T-cell (primary cell): ENCODE results near the gene CSNK1D. TPM values are rescaled to one million over a fixed set of nuclear protein-coding genes. Genes with fewer than 3 reads are reported as not detected.
A peak's percentile ranks its signal among the peaks of the same experiment; 100 is the strongest.

Experiments
- ATAC-seq, 4 experiments: fragments of 200-7000 bp in 3 of 4; fragments of 150-1000 bp in 1 of 4; cut with Tn5 transposase; replicated peaks in 1 of 4; 1 replicate in 3 of 4; 2 replicates in 1 of 4; pipeline ENCODE4 v1.10.0; 2021; ENCODE audit warnings: moderate library complexity in 3 of 4, mild to moderate bottlenecking in 2 of 4, moderate number of reproducible peaks in 1 of 4
- CTCF ChIA-PET, 2 donors: fragments of 300-600 bp; sonication (Branson Sonifier 250); formaldehyde crosslinking; loops; one replicate each; lab custom pipeline; 2022; ENCODE audit warnings: antibody characterized with exemption in 2 of 2; lab: Charles Lee
- POLR2A ChIA-PET, 2 donors: fragments of 300-600 bp; sonication (Branson Sonifier 250); formaldehyde crosslinking; loops; one replicate each; lab custom pipeline; 2022; ENCODE audit warnings: antibody characterized with exemption in 2 of 2; lab: Charles Lee
- DNase-seq, 35 experiments: peaks; one replicate each; pipeline versions ENCODE4 v3.0.0 to v3.0.0-alpha.2; 2013 to 2023
- H3K27ac ChIP-seq: one replicate; pipeline ENCODE4 v1.5.1; 2013; ENCODE audit warnings: low read length
- H3K27me3 ChIP-seq, 2 experiments: replicated peaks in 1 of 2; 1 replicate in 1 of 2; 2 replicates in 1 of 2; pipeline versions ENCODE4 v1.6.1 to v1.7.0; 2013; ENCODE audit warnings: low read length in 1 of 2, mixed read lengths in 1 of 2; ENCODE audit not compliant: control insufficient read depth in 2 of 2, insufficient read depth in 2 of 2; ENCODE audit errors: extremely low read depth in 1 of 2
- H3K36me3 ChIP-seq, 2 donors: 1 replicate in 1 of 2; 2 replicates in 1 of 2; pipeline versions ENCODE4 v1.6.1 to v1.7.0; 2013; ENCODE audit warnings: low read length in 1 of 2; ENCODE audit not compliant: control insufficient read depth in 2 of 2, insufficient read depth in 1 of 2; ENCODE audit errors: extremely low read depth in 1 of 2
- H3K4me1 ChIP-seq, 2 experiments: 1 replicate in 1 of 2; 2 replicates in 1 of 2; pipeline versions ENCODE4 v1.6.1 to v1.7.0; 2013; ENCODE audit warnings: low read length in 2 of 2, mixed read lengths in 1 of 2; ENCODE audit not compliant: insufficient read depth in 2 of 2, control insufficient read depth in 1 of 2; ENCODE audit errors: extremely low read depth in 1 of 2
- H3K4me3 ChIP-seq, 2 donors: 1 replicate in 1 of 2; 2 replicates in 1 of 2; pipeline versions ENCODE4 v1.5.1 to v1.7.0; 2013; ENCODE audit warnings: mild to moderate bottlenecking in 2 of 2, low read length in 1 of 2, moderate library complexity in 1 of 2; ENCODE audit not compliant: control insufficient read depth in 1 of 2; ENCODE audit errors: extremely low read depth in 1 of 2
- H3K9me3 ChIP-seq: 2 replicates; pipeline ENCODE4 v1.7.0; 2013
- H3K27ac Mint-ChIP-seq, 2 donors: one replicate each; pipeline ENCODE4 v1.8.0; 2020 to 2021; ENCODE audit warnings: mild to moderate bottlenecking in 2 of 2, mixed read lengths in 2 of 2
- H3K27me3 Mint-ChIP-seq, 2 donors: one replicate each; pipeline ENCODE4 v1.8.0; 2021 to 2022; ENCODE audit warnings: mixed read lengths in 2 of 2
- H3K36me3 Mint-ChIP-seq: one replicate; pipeline ENCODE4 v1.8.0; 2021; ENCODE audit warnings: mixed read lengths
- H3K4me1 Mint-ChIP-seq, 3 donors: one replicate each; pipeline ENCODE4 v1.8.0; 2020 to 2022; ENCODE audit warnings: mixed read lengths in 3 of 3, mild to moderate bottlenecking in 1 of 3
- H3K4me3 Mint-ChIP-seq, 3 donors: one replicate each; pipeline ENCODE4 v1.8.0; 2020 to 2022; ENCODE audit warnings: mild to moderate bottlenecking in 3 of 3, mixed read lengths in 3 of 3, moderate library complexity in 3 of 3
- H3K9me3 Mint-ChIP-seq, 3 donors: one replicate each; pipeline ENCODE4 v1.8.0; 2020 to 2022; ENCODE audit warnings: mixed read lengths in 3 of 3
- WGBS: methylation state at CpG from one replicate; pipeline ENCODE4 v1.1.5; 2013; ENCODE audit warnings: missing lambda C conversion rate; ENCODE audit not compliant: insufficient coverage; 5-methylcytosine and 5-hydroxymethylcytosine counted together
- total RNA-seq, 35 experiments: library from RNA in 6 of 35; stranded (reverse) in 6 of 35; fragments of 120-200 nt in 1 of 35; gene quantifications; one replicate each; pipeline versions ENCODE4 v1.2.1 to v1.2.4 and lab custom pipeline; 2013 to 2026

Gene CSNK1D
- total RNA-seq, 5 donors from 2014 or later (not counting 1 experiment from before 2014, with no cell fraction given): 177 to 273 (median 194) TPM

DNA sequence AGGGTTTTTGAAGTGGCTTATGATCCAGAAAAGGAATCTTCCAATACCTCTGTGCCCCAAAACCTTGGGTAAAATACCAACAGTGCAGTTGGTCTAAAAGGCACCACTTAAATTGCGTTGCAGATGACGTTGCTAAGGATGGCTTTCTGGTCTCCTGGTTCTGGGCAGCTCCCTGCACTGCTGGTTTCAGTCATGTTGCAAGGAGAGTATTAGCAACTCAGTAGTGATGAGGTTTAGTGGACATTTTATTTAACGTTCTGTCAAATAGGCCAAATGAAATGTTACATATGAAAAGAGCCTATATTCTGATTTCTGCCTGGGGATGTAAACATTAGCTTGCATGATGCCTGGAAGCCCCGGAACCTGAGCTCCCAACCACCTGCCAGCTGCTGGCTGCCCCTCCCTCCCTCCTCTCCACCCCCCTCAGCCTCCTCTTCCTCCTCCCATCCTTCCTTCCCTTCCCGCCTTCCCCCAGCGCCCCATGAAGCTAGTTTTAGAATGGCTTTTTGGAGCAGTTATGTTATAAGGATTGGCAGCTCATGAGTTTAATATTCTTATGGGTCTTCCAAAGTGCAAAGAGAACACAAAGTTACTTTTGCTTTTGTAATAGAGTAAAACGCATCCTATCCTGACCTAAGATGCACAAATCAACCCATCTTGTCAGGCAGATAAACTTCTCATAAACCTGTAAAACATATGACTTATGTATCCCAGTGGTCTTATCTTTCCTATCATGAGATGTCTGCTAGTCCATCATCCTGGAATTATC lies 23.2 kb upstream of the CSNK1D start:
- Histone ChIP-seq H3K36me3 (no peaks in the 10 kb centered on the region), H3K27me3 (no peaks in the 10 kb centered on the region), H3K27ac (peak overlapping the region; percentile 100), H3K4me1 (peaks cover 43 to 73% of the 10 kb centered on the region in 2 experiments), H3K4me3 (peak overlapping the region; percentile 77 to 85), H3K9me3 (no peaks in the 10 kb centered on the region)
- Mint-ChIP-seq H3K9me3 (no peaks in the 10 kb centered on the region), H3K4me3 (peak overlapping the region; percentile 91 to 95 (median 94)), H3K36me3 (no peaks in the 10 kb centered on the region), H3K27ac (peak overlapping the region; percentile 100), H3K4me1 (peaks cover 76 to 80% (median 78%) of the 10 kb centered on the region in 3 donors), H3K27me3 (no peaks in the 10 kb centered on the region)
- ATAC-seq (no peak), DNase-seq (no peak)
- POLR2A ChIA-PET: interaction anchor here in 1 of 2 donors (0.6 to 1.8 kb wide), 3 partner anchors 24 to 675 kb away, joined by 4 read pairs; no protein-coding TSS in a partner anchor
- CTCF ChIA-PET: interaction anchor here (0.5 to 1.2 kb wide), 6 partner anchors 21 to 91 kb away, joined by 3 to 5 read pairs (median 4); partner anchors contain the start of gene CD7 (in 1 of the 2)
- WGBS: 47% methylated on average over 5 of the region's 7 CpGs

DNA sequence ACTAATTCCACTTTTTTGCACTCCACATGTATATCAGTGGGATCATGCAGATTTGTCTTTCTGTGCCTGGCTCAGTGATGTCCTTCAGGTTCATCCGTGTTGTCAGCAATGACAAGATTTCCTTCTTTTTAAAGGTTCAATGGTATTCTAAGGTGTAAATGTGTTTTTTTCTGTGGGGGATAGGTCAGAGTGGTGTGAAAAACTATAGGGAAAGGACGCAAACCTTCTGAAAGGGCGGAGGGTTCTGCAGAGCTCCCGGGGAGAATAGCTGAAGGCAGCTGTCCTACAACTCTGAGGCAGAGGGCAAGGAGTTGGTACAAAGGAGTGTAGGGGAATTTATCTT lies 21.9 kb upstream of the CSNK1D start:
- Histone ChIP-seq H3K4me3 (no peak overlapping the region), H3K9me3 (no peaks in the 10 kb centered on the region), H3K27ac (no peak overlapping the region), H3K4me1 (peaks cover 30 to 62% of the 10 kb centered on the region in 2 experiments), H3K36me3 (no peaks in the 10 kb centered on the region), H3K27me3 (no peaks in the 10 kb centered on the region)
- 100% methylated on average over 4 of the region's 4 CpGs for WGBS
- Mint-ChIP-seq H3K4me1 (peaks cover 69 to 70% (median 69%) of the 10 kb centered on the region in 3 donors), H3K4me3 (peak overlapping the region in 1 of 3 donors; percentile 22), H3K27ac (peak overlapping the region; percentile 48 to 71), H3K9me3 (no peaks in the 10 kb centered on the region), H3K36me3 (no peaks in the 10 kb centered on the region), H3K27me3 (no peaks in the 10 kb centered on the region)
- DNase-seq (no peak), ATAC-seq (no peak)
- ChIA-PET POLR2A (interaction anchor here in 1 of 2 donors (0.6 kb wide), 1 partner anchor 269 kb away, joined by 3 read pairs; no protein-coding TSS in a partner anchor), CTCF (no interaction called here)

DNA sequence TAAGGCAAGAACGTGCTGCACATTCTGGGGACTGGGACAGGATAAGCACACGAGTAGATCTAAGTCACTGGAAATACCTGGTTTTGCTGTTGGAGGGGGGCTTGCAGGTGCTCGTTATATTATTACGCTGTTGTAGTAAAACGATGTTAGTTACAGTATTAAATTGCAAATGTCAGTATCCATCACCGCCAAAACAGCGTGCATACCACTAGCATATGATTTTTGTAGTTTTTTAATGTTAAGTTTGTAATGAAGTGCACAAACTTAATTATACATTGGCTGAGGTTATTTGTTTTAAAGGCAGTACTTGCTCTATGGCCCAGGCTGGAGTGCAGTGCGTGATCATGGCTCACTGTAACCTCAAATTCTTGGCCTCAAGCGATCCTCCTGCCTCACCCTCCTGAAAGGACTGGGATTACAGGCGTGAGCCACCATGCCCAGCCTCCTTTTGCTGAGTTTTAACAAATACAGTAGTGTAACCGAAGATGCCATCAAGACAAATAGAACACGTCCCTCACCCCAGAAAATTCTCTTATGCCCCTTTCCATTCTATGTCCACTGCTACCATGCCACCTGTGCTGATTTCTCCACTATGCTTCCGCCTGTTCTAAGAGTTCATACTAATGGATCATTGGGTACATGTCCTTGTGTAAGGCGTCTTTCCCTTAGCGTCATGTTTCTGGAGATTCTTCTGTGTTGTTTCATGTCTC lies 20.7 kb upstream of the CSNK1D start:
- ChIA-PET CTCF (no interaction called here), POLR2A (no interaction called here)
- peak in 1 of 35 experiments; percentile 45 for DNase-seq

DNA sequence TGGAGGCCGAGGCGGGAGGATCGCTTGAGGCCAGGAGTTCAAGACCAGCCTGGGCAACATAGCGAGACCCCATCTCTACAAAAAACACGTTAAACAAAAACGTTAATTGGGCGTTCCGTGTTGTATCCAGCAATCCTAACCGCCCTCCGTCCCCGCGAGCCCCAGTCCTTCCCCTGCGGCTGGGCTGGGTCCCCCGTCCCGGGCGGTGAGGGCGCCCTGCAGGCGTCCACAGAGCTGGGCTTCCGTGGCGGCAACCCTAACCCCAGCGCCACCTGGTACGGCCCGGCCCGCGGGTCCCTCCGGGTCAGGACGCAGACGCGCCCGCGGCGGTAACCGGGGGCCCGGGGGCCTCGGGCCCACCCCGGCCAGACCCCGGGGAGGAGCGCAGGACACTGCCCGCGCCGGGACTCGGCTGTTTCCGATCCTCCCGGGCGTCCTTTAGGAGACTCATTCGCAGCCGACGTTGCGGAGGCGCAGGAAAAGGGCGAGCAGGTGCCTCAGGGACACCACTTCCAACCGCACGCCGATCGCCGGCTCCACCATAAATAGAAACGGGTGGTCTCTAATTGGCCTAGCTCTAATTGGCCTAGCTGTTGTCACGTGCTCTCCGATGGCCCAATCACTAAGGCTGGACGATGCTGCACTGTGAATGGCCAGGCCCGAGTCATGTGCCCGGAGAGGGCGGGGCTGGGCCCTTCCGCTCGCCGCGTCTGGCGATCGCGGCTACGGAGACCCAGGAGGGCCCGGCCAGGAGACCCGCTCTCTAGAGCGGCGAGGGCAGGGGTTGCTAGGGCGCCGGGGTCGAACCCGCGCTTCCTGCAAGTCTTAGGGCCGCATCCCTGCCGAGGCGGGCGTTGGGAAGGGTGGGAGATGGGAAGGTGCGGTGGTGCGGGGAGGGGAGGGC lies 19.0 kb upstream of the CSNK1D start:
- H3K27ac Mint-ChIP-seq: peak overlapping the region; percentile 89 to 92
- Histone ChIP-seq H3K4me3 (peak overlapping the region; percentile 66 to 77), H3K4me1 (peaks cover 11 to 33% of the 10 kb centered on the region in 2 experiments), H3K27me3 (no peaks in the 10 kb centered on the region), H3K9me3 (no peaks in the 10 kb centered on the region), H3K27ac (peak overlapping the region; percentile 97), H3K36me3 (no peaks in the 10 kb centered on the region)
- ChIA-PET POLR2A (interaction anchor here (0.6 to 1.0 kb wide), 3 partner anchors 25 to 43 kb away, joined by 3 to 4 read pairs (median 3); partner anchors contain the start of gene CD7 (in 1 of the 2)), CTCF (interaction anchor here in 1 of 2 donors (0.6 to 1.0 kb wide), 4 partner anchors 9 to 87 kb away, joined by 3 to 6 read pairs (median 3); partner anchors contain the start of gene CD7)
- no peaks in the 10 kb centered on the region for H3K9me3 Mint-ChIP-seq
- peak; percentile 80 to 96 (median 91) for DNase-seq
- ATAC-seq: peak; percentile 89 to 97 (median 96)
- 3% methylated on average over 81 of the region's 86 CpGs for WGBS
- no peaks in the 10 kb centered on the region for H3K27me3 Mint-ChIP-seq
- peak overlapping the region; percentile 83 to 88 (median 84) for H3K4me3 Mint-ChIP-seq
- H3K4me1 Mint-ChIP-seq: peaks cover 40 to 45% (median 44%) of the 10 kb centered on the region in 3 donors
- no peaks in the 10 kb centered on the region for H3K36me3 Mint-ChIP-seq

More for the DNA sequence above, 20.7 kb upstream of the CSNK1D start:
- Histone ChIP-seq H3K27me3 (no peaks in the 10 kb centered on the region), H3K36me3 (no peaks in the 10 kb centered on the region), H3K4me1 (peaks cover 21 to 50% of the 10 kb centered on the region in 2 experiments), H3K9me3 (no peaks in the 10 kb centered on the region), H3K27ac (peak overlapping the region; percentile 62), H3K4me3 (peak overlapping the region in 1 of 2 donors; percentile 17)
- peak overlapping the region; percentile 91 to 93 for H3K27ac Mint-ChIP-seq
- 84% methylated on average over 5 of the region's 15 CpGs for WGBS
- H3K9me3 Mint-ChIP-seq: no peaks in the 10 kb centered on the region
- no peaks in the 10 kb centered on the region for H3K27me3 Mint-ChIP-seq
- ATAC-seq: no peak
- H3K36me3 Mint-ChIP-seq: no peaks in the 10 kb centered on the region
- H3K4me3 Mint-ChIP-seq: peak overlapping the region; percentile 64 to 72 (median 71)
- peaks cover 57% of the 10 kb centered on the region in 3 donors for H3K4me1 Mint-ChIP-seq

DNA sequence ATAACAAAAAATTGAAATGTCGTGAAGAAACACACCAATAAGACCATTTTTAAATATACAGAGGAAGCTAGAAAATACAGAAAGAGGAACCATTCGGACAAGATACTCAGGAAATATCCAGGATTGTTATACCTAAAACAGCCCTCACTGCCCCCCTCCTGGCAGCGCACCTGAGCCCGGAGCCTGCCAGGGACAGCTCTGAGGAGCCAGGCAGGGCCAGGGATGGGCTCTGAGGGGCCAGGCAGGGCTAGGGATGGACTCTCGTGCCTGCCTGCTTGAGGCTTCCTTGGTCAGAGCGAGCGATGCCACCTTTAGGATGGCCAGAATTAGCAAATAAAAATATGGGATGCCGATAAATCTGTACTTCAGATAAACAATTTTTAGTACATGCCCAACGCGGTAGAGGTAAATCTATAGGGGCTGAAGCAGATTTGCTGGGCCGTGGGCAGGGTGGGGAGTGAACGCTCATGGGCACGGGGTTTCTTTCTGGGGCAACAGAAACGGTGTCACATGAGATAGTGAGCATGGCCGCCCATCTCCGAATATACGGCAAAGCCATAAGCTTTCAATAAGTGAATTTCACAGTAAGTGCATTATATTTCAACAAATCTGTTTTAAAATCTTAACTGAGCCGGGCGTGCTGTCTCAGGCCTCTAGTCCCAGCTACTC lies 18.2 kb upstream of the CSNK1D start:
- no peaks in the 10 kb centered on the region for H3K27me3 ChIP-seq
- ChIA-PET CTCF (no interaction called here), POLR2A (interaction anchor here in 1 of 2 donors (1.0 kb wide), 1 partner anchor 36 kb away, joined by 3 read pairs; no protein-coding TSS in a partner anchor)
- Mint-ChIP-seq H3K4me1 (peaks cover 32 to 37% (median 36%) of the 10 kb centered on the region in 3 donors), H3K36me3 (no peaks in the 10 kb centered on the region), H3K4me3 (peak overlapping the region; percentile 69 to 84 (median 72)), H3K9me3 (no peaks in the 10 kb centered on the region), H3K27me3 (no peaks in the 10 kb centered on the region), H3K27ac (peak overlapping the region; percentile 8 to 65)
- DNase-seq (no peak), ATAC-seq (no peak)
- peak overlapping the region; percentile 97 for H3K27ac ChIP-seq
- no peaks in the 10 kb centered on the region for H3K36me3 ChIP-seq
- no peaks in the 10 kb centered on the region for H3K9me3 ChIP-seq
- H3K4me3 ChIP-seq: peak overlapping the region; percentile 66 to 77
- H3K4me1 ChIP-seq: peaks cover 7 to 25% of the 10 kb centered on the region in 2 experiments
- 90% methylated on average over 14 of the region's 19 CpGs for WGBS
